Activated T-cell treated with anti-CD3 and anti-CD28 coated beads, Interleukin-2, amount 50 U/mL, for 48 hours (primary cell): ENCODE measurements around the gene SUN5.

Source experiments
- DNase-seq, 2 experiments: peaks; one replicate each; pipeline ENCODE4 v3.0.0-alpha.2; 2020

Gene SUN5

DNA sequence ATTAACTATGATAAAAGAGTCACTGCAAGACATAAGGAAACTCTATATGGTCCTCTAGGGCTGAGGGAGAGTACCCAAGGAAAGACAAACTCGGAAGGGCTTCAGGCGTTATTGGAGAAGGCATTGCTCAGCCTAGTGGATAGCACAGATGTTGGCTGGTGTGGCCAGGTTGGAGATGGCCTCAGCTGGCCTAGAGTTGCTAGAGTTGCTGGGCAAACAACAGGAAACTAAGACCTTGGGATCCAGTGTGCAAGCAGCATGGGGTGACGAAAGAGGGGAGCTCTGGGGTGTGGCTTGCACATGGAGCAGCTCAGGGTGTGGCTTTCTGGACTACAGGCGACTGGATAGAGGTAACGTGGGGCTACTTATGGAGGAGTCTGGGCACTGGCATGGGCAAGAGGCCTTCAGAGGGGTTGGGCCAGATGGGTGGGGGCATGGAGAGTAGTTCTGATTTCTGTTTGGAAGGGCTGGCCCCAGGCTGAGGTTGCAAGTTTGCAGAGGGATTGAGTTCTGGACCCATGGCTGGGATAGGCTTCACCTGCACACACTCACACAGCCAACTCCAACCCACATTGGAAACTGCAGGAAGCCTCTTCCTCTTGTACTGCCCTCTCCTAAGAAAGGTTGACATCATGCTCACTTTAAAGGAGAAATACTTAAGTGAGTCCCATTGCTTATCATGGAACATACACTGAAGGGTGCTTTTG lies 22.0 kb upstream of the SUN5 start:
- no peak for DNase-seq

DNA sequence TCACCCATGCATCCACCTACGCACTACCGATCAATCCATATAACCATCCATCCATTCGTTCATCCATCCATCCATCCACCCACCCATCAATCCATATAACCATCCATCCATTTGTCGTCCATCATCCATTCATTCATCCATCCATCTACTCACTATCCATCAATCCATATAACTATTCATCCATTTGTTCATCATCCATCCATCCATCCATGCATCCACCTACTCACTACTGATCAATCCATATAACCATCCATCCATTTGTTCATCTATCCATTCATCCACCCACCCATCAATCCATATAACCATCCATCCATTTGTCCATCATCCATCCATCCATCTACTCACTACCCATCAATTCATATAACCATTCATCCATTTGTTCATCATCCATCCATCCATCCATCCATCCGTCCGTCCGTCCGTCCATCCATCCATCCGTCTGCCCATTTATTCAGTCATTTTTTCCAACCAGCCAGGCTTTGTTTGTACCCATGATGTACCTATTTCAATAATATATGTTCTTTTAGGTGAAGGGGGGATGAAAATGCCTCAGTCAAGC lies 21.2 kb upstream of the SUN5 start:
- DNase-seq = no peak

DNA sequence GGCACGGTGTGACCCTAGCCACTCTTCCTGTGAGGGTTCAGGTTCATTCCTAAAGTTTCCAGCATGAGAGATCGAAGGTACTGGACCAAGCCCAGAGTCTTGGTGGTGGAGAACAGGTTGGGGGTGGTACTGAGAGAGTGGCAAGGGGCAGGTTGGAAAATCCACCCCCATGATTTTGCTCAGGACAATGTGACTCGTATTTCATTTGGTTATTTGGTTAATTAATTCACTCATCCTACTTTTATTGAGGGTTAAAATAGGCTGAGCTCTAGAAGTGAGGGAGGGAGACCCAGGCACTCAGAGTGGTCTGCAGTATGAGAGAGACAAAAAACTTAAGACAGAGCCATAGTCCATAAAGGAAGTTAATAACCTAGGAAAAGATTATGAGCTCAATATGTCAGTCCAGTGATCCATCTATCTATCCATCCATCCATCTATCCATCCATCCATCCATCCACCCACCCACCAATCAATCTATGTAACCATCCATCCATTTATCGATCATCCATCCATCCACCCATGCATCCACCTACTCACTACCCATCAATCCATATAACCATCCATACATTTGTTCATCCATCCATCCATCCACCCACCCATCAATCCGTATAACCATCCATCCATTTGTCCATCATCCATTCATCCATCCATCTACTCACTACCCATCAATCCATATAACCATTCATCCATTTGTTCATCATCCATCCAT lies 20.5 kb upstream of the SUN5 start:
- no peak for DNase-seq

DNA sequence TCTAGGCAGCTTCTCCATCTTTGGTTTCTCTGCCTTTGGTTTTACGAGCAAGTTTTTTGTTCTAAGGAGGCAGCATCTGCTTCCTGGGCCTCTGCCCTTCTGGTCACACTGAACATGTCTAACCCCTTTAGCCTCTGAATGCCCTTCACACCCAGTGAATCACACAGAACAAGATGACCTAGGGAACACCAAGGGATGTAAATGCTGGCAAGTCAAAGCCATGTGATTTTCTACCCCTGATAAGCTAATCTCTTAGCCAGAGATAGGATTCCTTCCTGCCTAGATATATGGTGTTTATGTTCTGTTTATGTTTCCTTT lies 20.0 kb upstream of the SUN5 start:
- no peak for DNase-seq

DNA sequence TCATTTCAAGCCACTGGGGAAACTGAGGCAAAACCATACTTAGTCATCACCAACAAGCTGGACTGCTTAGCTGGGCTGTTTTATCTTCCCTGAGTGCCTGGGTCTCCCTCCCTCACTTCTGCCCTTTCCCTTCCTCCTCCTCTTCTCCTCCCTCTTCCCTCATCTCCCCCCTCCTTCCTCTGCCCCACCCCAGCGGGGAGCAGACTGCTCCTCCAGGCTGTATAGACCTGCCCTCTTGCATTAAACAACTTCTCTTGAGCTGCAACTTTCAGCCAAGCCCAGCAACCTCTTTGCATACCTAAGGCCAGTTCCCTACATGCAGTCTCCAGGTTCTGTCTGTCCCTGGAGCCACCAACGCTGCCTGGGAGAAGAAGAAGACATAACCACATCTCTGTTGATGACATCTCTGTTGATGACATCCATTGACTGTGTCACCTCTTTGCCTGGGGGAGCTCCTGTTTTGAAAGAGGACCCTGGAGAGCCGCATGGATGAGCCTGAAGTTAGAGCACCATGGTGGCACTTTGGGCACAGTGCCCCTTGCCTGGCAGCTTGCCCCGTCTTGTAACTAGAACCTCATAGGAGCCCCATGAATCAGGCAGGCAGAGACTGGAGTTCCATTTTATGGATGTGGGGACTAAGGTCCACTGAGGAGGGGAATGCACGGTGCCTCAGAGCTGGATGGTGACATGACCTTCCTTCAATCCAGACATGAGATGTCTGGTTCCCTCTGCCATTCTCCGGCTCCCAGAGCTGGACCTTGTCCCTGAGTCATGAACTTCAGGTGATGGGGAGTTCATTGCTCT lies 19.4 kb upstream of the SUN5 start:
- DNase-seq = no peak

DNA sequence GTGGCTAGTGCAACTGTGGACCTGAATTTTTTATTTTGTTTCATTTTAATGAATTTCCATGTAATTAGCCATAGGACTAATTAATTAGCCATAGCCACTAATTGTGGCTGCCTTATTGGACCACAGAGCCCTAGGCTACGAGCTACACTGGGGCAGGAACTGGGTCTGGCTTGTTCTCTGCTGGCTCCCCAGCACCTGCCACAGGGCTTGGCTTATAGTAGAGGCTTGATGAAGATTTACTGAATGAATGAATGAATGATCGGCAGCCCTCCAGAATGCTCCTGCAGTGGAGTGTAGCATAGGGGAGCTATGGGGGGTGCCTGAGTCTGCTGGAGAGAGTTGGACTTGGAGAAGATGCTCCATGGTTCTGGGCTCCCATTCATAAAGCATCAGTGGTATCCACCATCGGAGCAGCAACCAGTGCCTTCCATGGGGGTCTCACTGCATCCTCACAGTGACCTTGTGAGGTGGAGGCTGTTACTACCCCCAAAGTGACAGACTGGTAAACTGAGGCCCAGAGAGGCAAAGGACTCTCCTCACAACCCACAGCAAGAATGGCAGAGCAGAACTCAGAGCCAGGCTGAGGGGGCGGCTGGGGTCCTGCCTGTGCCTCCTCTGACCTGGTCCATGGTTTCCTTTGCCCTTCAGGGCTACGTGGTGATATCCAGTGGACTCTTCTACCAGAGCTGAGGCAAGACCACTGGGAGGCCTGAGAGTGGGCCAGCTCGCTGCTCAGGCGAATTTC lies 18.6 kb upstream of the SUN5 start:
- no peak for DNase-seq

DNA sequence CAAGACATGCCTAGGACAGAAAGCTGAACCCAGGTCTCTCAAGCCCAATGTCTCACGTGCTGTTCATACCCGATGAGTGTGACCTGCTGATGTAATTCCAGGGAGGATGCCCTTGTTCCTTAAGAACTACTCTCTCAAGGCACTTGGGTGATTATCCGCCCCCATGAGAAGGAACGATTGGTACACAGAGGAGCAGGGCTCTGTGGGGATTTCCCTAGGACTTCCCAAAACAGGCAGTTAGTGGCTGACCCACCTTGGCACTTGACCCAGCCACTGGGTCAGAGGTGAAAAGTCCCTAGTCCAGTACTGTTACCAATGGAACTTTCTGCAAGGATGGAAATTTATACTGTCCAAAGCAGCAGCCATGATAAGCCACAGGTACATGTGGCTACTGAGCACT lies 18.1 kb upstream of the SUN5 start:
- no peak for DNase-seq

DNA sequence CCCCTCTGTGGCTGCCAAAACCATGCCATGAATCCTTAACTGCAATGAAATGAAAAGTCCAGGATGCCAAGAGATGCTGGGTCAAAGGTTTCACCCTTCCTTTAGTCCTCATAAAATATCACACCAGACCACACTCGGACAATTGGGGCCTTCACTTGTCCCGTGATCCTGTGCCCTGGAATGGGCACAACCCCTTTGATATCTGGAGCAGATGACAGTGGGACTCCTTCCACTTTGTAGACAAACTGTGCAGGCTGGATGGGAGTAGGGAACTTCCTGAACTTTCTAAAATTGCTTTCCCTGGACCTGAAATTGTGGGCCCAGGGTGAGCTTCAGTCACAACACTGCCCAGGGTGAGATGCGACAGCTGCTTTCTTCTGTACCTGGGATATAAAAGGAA lies 17.6 kb upstream of the SUN5 start:
- no peak for DNase-seq

DNA sequence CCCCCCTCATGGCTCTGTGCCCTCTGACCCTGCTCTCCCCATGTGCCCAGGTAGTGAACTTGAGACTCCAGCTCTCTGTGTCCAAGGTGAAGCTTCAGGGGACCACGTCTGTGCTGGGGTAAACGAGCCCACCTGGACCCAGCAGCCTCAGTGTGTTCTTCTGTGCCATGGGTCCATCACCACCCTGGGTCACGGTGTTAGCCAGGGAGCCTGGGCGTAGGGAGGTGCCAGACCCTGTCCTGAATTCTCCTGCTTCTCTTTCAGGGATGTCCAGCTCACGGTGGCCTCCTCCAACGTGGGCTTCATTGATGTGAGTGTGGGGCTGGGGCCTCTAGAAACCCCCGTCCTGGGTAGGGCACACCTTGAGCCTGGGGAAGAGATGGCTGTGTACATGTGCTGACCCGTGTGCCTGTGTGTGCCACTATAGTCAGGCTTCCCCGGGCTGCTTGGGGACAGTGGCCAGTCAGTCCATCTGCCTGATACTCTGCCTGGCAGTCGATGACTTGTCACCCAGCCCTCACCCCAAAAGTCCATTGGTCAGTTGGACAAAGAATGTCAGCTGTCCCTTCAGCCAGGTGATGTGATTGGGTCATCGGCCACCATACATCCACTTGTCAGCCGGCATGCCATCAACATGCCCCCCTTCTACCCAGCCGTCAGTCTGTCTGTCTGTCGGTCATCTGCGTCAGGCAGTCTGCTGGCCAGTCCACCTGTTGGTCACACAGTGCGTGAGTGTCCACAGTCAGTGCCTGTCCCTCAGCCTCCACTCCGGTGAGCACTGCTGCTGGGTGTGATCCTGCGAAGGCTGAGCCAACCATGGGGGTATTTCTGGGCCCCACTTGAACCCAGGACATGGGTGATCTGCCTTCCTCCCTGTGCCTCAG lies 16.3 kb upstream of the SUN5 start:
- no peak for DNase-seq

DNA sequence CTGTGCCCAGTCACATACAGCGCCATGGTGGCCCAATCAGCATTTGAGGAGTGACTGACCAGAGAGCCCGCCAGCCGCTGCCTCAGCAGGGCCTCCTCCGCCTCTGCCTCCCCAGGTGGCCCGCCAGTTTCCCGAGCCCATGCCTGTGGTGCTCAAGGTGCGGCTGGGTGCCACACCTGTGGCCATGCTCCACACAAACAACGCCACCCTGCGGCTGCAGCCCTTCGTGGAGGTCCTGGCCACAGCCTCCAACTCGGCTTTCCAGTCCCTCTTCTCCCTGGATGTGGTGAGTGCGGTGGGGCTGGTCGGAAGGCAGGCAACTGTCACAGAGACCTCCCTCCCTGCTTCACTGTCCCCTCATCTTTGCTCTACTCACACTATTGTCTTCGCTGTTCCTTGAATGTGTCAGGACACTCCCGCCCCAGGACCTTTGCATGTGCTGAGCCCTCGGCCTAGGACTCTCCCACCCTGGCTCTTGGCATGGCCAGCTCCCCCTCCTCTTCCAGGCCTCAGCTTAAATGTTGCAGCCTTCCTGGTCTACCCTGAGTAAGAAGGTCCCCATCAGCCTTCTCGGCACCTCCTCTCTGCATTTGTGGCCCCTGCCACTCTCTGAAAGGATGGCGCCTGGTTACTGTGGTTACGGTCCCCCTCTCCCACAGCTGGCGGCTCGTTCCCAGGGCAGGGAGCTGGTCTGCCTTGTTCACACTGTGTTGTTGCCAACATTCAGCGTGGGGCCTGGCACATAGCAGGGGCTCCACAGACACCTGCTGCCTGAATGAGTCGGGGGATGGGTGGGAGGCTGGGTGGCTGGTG lies 15.4 kb upstream of the SUN5 start:
- no peak for DNase-seq

DNA sequence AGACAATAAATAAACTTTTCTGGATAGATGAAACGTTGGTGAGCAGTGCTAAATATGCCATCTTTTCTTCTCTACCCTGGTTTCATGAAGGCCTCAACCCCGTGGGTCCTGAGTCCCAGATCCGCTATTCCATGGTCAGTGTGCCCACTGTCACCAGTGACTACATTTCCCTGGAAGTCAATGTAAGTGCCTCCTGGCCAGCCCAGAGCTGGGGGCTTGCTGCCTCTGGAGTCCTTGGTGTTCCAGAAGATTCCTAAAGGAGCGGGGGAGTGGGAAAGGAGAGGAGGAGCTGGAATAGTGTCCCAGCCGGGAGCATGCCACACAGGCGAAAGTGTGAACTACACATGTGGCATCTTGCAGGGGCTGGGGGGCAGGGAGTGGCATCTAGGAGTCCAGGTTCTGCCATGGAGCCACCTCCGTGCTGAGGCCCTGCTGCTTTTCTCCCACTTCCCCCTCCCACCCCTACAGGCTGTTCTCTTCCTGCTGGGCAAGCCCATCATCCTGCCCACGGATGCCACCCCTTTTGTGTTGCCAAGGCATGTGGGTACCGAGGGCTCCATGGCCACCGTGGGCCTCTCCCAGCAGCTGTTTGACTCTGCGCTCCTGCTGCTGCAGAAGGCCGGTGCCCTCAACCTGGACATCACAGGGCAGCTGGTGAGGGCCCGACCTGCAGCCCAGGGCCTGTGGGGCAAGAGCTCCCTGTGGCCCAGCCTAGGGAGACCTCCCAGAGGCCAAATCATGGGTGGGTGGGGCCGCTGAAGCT lies 14.1 kb upstream of the SUN5 start:
- no peak for DNase-seq

DNA sequence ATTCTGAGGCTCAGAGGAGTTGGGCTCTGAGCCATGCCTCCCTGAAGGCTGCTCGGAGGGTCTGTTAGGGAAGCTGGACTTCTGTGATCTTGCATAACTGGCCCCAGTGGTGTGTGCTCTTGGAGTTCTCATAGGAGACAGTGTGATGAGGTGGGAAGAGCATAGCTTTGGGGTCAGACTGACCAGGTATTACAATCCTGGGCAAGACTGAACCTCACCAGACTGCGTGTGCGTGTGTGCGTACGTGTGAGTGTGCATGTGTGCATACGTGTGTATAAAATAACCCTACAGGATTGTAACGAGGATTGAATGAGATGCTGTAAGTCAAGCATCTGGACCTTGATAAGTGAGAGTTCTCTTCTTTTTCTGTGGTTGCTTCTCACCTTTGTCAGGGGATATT lies 13.3 kb upstream of the SUN5 start:
- no peak for DNase-seq

DNA sequence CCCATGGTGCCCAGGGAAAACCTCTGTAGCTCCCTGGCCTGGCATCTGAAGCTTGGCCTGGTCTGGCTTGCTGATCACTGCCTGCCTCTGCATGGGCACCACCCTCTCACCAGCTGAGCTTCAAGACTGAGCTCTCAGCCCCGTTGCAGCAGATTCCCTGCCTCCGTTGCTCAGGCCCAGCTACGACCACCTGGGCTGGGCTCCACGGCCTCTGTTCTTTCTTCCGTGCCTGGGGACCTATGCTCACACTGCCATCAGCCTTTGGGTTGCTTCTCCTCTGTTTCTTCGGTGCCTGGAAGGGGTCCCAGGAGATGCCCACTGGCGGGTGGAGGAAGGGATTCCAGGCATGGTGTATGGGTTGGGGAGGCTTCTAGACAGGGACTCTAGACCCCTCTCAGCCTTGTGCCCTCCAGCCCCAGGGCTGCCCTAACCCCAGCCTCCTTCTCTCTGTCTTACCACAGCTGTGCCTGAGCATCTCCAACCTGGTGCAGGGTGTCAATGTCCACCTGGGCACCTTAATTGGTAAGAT lies 12.4 kb upstream of the SUN5 start:
- DNase-seq = no peak

DNA sequence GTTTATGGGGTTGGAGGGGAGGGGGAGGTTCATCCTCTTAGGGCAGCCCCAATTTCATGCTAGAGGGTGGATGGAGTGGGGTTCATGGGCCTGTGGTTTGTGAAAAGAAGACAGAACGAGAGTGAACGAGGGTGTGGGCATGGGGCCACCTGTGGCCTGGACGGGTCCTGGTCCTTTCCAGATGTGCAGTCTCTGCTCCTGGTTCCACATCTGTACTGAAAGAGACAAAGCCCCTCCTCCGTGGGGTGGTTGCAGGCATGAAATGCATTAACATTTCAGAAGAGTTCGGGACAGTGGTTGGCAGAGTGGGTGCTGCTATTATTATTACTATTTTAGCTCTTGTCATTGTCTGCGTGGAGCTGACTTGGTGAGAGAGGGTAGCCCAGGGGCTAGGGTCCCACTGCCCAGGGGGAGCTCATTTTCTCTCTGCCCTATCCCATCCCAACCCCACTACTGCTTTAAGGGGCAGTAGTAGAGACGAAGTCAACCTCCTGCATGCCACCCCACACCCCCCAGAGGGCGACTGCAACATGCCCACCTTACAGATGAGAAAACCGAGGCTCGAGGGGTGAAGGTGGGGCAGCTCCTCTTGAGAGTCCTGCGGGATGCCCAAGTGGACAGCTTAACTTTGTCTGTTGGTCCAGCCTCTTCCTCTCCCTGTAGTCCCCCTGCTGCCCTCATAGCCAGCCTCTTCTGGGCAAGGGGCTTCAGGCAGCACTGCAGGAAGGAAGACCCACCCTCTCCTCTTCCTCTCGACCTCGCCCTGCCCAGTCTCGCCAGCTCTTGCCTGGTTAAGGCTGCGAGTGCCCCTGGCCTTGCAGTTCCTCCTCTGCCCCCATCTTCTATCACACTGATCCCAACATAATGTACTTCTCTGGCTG lies 11.7 kb upstream of the SUN5 start:
- no peak for DNase-seq

DNA sequence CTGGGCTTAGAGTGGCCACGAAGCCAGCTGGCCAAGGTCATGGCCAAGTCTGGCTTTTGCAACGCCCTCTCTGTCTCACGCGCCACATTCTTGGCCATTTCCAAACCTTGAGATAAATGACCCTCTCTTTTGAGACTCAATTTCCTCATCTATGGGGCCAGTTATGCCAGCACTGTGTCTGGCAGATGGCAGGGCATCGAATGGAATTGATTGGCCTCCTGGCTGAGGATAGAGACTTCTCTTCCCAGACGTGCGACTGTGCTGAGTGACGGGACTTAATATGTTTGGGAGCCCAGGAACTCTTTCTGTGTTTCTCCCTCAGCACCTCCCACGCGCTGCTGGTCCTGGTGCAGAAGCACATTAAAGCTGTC lies 10.9 kb upstream of the SUN5 start:
- DNase-seq = no peak

DNA sequence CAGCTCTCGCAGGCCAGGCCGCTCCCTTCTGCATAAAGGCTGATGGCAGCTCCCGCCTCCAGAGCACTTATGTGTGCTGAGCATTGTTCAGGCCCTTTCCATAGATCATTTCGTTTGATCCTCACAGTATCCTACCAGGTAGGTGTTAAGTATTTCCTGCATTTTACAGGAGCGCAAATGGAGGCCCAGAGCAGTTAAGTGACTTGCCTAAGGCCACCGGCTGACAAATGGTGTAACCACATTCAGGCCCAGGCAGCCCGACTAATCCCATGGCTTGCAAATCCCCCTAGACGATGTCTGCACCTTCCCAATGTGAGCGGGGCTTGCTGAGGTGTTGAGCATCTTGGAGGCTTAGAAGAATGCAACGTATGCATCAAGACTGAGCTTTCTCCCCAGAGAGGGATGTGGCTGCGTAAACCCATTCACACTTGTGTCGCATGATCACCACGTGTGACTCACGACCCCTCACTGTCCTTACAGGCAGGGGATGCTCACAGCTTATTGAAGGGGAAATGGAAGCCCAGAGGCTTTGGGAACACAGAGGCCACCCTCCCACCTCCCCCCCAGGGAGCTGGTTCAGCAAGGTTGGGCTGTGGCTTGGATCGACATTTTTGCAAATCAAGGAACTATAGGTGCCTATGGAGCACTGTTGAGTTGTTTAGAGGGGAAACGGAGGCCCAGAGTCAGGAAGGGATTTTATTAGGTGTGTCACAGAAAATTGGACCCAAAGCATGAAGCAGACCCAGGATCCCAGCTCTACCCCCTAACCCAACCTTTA lies 10.3 kb upstream of the SUN5 start:
- DNase-seq = no peak

DNA sequence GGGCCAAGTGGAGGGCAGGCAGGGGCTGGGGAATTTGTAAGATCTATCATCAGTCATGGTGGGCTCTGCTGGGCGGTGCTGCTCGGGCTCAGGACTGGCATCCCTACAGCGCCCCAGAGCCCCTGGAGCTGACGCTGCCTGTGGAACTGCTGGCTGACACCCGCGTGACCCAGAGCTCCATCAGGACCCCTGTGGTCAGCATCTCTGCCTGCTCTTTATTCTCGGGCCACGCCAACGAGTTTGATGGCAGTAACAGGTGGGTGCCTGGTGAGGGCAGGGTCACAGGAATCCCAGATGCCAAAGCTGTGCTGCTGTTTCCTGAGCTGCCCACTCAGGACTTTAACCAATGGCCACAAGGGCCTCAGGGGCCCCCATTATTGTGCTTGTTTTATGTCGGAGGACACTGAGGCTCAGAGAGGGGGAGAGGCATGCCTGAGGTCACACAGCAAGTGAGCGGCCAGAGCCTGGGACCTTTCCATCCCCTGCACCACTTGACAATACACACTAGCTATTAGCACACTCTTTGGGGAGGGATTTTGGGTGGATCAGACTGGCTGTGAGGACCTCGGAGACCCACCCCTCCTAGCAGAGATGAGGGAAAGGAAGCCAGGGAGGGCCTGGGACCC lies 9.6 kb upstream of the SUN5 start:
- DNase-seq = no peak
